HFF-Myc (cell line): Measurements from ENCODE around the gene CCR6.

Source experiments
- DNase-seq: peaks from one replicate; pipeline ENCODE4 v3.0.0-alpha.2; 2011; ENCODE audit warnings: low read depth; ENCODE audit errors: extremely low read depth
- H3K4me3 ChIP-seq: replicated peaks from 2 replicates; pipeline ENCODE4 v1.5.1; 2011; ENCODE audit warnings: low read depth, mild to moderate bottlenecking, control low read depth, low read length
- CTCF ChIP-seq: IDR thresholded peaks from 2 replicates; pipeline ENCODE4 v1.5.1; 2012; ENCODE audit warnings: mild to moderate bottlenecking, low read depth, low read length, control low read depth; ENCODE audit errors: missing control alignments

Gene CCR6

GRCh38 chr6:167134448-167135328, 11.8 kb downstream of the CCR6 start:
- H3K4me3 ChIP-seq: no peak overlapping the region
- no peak for DNase-seq
- no peak for TF ChIP-seq CTCF

- no peak overlapping the region for H3K4me3 ChIP-seq
- no peak for TF ChIP-seq CTCF
- DNase-seq: no peak
Measured at GRCh38 chr6:167136376-167136775, 13.5 kb downstream of the CCR6 start.

GRCh38 chr6:167137081-167137480, 14.2 kb downstream of the CCR6 start:
- TF ChIP-seq CTCF: no peak
- H3K4me3 ChIP-seq: no peak overlapping the region
- no peak for DNase-seq

DNA sequence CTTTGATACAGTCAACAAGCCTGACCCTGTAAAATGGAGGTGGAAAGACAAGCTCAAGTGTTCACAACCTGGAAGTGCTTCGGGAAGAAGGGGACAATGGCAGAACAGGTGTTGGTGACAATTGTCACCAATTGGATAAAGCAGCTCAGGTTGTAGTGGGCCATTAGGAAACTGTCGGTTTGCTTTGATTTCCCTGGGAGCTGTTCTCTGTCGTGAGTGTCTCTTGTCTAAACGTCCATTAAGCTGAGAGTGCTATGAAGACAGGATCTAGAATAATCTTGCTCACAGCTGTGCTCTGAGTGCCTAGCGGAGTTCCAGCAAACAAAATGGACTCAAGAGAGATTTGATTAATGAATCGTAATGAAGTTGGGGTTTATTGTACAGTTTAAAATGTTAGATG, 15.0 kb downstream of the CCR6 start:
- H3K4me3 ChIP-seq: no peak overlapping the region
- DNase-seq: no peak
- TF ChIP-seq CTCF: no peak

DNA sequence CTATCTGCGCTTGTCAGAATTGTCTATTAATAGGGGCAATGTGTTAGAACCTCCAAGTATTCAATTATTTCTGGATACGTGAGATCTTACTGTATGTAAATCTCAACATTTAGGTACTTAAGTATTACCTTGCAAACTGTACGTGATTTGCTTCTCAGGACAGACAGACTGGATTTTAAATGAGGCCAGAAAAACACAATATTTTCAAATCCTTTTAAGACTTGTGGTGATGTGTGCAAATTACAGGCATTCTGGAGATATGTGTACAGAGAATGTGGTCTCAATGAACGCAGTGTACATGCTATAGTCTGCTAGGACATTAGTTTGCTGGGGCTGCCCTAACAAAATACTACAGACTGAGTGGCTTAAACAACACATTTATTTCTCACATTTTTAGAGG, 16.9 kb downstream of the CCR6 start:
- DNase-seq: no peak
- H3K4me3 ChIP-seq: no peak overlapping the region
- TF ChIP-seq CTCF: no peak

GRCh38 chr6:167140589-167141474, 17.9 kb downstream of the CCR6 start:
- no peak overlapping the region for H3K4me3 ChIP-seq
- DNase-seq: no peak
- no peak for TF ChIP-seq CTCF
